GM18508 (cell line): ENCODE results near the gene CSKMT.

Experiments used
- ATAC-seq: cut with Tn5 transposase; IDR thresholded peaks from one replicate; pipeline ENCODE4 v1.9.1; 2021; ENCODE audit warnings: moderate number of reproducible peaks; ENCODE audit not compliant: insufficient read depth, unreplicated experiment

Gene CSKMT

DNA sequence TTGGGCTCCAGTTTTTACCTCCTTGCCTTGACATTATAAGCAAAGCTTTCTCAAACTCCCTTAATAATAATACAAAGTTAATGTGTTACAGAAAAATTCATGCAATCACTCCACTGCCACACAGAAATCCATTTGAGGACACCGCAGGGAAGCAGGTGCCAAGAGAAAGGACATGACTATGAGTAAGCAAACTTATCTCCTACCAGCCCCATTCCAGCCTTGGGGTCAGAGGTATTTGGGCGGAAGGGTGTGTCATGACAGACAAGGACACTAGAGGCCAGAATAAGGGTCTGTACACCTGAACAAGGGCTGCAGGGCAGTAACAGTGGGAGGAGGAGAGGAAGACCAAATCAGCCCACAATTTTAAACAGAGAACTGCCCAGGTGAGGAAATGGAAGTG lies 48.2 kb downstream of the CSKMT start:
- no peak for ATAC-seq

DNA sequence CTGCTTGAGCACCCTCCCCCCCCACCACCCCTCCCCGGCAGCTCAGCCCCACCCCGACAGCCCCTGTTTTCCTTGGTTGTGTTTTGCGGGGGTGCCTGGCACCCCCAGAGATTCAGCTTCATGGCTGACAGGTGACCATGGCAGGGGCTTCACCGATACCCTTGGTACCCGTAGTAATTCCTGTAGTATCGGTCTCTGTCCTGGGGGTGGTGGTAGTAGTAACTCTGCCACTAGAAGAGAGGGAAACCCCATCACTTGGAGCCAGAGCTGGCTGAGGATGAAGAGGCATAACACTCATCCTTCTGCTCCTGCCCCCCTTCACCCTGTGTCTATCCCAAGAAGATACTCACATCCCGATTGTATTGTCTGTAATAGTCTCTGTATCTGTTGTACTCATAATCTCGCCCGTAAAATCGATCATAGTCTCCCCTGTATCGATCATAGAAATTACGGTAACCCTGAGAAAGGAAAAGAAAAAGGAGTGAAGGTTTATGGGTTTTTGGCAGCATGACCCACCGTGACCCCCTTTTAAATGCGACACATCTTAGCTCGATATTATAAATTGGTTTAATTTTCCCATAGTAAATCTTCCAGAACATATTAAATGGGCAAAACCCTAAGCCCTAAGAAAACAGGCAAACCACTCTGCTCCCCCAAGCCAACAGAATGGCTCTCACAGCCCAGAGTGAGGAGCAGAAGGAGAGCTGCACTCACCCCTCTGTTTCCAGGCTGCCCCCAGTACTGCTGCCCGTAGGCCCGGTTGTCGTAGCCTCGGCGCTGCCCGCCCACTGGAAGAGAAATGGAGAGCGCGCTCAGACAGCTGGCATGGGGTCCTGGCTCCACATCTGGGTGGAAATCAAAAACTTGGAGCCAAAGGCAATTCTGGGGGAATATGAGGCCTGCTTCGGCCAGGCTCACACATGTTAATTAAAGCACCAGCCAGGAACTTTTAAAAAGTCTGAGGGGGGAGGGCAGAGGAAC lies 50.3 kb downstream of the CSKMT start:
- ATAC-seq: no peak

DNA sequence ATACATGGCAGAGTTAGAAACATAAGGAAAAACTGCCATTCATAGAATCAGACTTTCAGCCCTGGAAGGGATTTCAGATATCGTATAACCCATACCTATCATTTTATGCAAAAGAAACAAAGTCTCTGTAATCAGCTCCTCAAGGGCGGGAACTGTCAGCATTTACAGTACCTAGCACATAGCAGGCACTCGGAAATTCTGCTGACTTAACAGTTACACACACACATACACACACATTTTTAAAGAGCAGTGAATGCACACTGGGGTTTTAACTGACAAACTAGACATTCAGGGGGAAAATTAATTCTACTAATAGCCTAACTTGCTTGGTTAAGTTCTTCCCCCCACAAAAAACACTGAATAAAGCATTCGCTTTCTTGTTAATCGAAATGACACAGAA lies 51.1 kb downstream of the CSKMT start:
- no peak for ATAC-seq

DNA sequence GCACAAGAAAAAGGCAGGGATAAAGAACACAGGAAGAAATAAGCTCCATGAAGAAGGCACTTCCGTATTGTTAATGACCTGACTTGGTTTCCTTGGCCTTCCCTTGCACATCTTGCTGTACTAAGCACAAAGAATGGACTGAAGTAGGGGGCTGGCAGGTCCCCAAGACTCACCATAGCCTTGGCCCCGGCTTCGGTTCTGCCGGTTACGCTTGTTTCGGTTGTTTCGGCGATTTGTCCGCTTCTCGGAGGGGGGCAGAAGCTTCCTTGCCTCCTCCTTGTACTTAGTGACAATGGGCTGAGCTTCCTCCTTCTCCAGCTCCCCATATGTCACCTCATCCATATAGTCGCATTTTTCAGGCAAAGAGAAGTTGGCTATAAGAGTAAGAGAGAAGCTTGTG lies 51.7 kb downstream of the CSKMT start:
- ATAC-seq: no peak
